BLaER1 treated with 17β-estradiol and CSF1 and Interleukin-3, amounts not matched to agents 10 nM and 100 nM (cell line): Measurements from ENCODE around the gene CDK5.
"Not testable (repeated sequence)": the region's sequence is repeated elsewhere in the genome, so short reads cannot be mapped to it uniquely, and the experiment has no call there.

Source experiments
- H3K27ac ChIP-seq, 11 experiments: shearing (Covaris generic); formaldehyde crosslinking; 2 replicates each; pipeline ENCODE4 v1.8.1; 2022
- H3K27me3 ChIP-seq, 11 experiments: shearing (Covaris generic); formaldehyde crosslinking; 2 replicates each; pipeline ENCODE4 v1.8.1; 2022
- H3K36me3 ChIP-seq, 11 experiments: shearing (Covaris generic); formaldehyde crosslinking; 2 replicates each; pipeline ENCODE4 v1.8.1; 2022
- H3K4me1 ChIP-seq, 10 experiments: shearing (Covaris generic); formaldehyde crosslinking; 2 replicates each; pipeline ENCODE4 v1.8.1; 2022
- H3K4me2 ChIP-seq, 11 experiments: shearing (Covaris generic); formaldehyde crosslinking; 2 replicates each; pipeline ENCODE4 v1.8.1; 2022
- H3K4me3 ChIP-seq, 10 experiments: shearing (Covaris generic); formaldehyde crosslinking; 2 replicates each; pipeline ENCODE4 v1.8.1; 2022
- H3K9ac ChIP-seq, 11 experiments: shearing (Covaris generic); formaldehyde crosslinking; 2 replicates each; pipeline ENCODE4 v1.8.1; 2022
- H3K9me3 ChIP-seq, 11 experiments: shearing (Covaris generic); formaldehyde crosslinking; replicated peaks in 1 of 11; 2 replicates each; pipeline ENCODE4 v1.8.1; 2022
- H4K20me1 ChIP-seq, 11 experiments: shearing (Covaris generic); formaldehyde crosslinking; 2 replicates each; pipeline ENCODE4 v1.8.1; 2022
- Cebpa-rat ChIP-seq, 11 experiments: shearing (Covaris generic); IDR thresholded peaks; 2 replicates each; pipeline ENCODE4 v1.8.1; 2022

Gene CDK5

GRCh38 chr7:151012031-151012692, 45.5 kb downstream of the CDK5 start:
- peak overlapping the region; percentile 47 to 95 (median 67) for H3K4me2 ChIP-seq
- no peaks in the 10 kb centered on the region; a peak in 1 of 22 replicates for H4K20me1 ChIP-seq
- no peaks in the 10 kb centered on the region for H3K9me3 ChIP-seq
- H3K27ac ChIP-seq, result no peak overlapping the region
- H3K4me3 ChIP-seq, result 0 out of 20 replicates have a peak overlapping the region, but pooled peaks of 1 of the 10 experiments have one; percentile 0
- no peaks in the 10 kb centered on the region; a peak in 1 of 22 replicates for H3K36me3 ChIP-seq
- no peak for TF ChIP-seq Cebpa-rat (IDR thresholded peaks at IDR 0.05)
- peaks cover 0 to 15% (median 4%) of the 10 kb centered on the region in 11 experiments; a peak in 12 of 22 replicates for H3K27me3 ChIP-seq
- 0 out of 22 replicates have a peak overlapping the region, but pooled peaks of 1 of the 11 experiments have one; percentile 7 for H3K9ac ChIP-seq
- H3K4me1 ChIP-seq, result peaks cover 71 to 96% (median 90%) of the 10 kb centered on the region in 10 experiments

- H3K27ac ChIP-seq, result 0 out of 22 replicates have a peak overlapping the region, but pooled peaks of 1 of the 11 experiments have one; percentile 14
- H3K4me3 ChIP-seq, H3K9ac ChIP-seq, H3K9me3 ChIP-seq, H3K36me3 ChIP-seq, H4K20me1 ChIP-seq: not testable (repeated sequence)
- peaks cover 72 to 96% (median 90%) of the 10 kb centered on the region in 10 experiments for H3K4me1 ChIP-seq
- H3K27me3 ChIP-seq, result peaks cover 0 to 12% (median 1%) of the 10 kb centered on the region in 11 experiments; a peak in 11 of 22 replicates
- H3K4me2 ChIP-seq, result peak overlapping the region in 8 of 11 experiments; percentile 14 to 95 (median 67); a peak in 15 of 22 replicates
Measured at GRCh38 chr7:151011616-151012015, 46.1 kb downstream of the CDK5 start.

DNA sequence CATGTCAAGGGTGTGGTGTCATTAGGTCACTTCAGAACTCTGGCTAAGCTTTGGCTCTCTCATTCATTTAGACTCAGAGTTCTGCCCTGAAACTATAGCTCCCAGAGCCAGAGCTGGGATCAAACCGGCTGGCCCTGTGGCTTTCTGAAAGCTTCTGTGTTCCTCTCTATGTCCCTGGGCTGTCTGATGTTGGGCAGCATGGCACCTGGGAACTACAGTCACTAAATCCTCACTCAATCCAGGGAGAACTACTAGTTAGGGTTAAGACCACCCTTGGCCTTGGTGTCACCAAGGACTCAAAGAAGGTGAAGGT, 46.6 kb downstream of the CDK5 start:
- Histone ChIP-seq H3K27ac (peak overlapping the region in 10 of 11 experiments; percentile 40 to 76 (median 60); a peak in 15 of 22 replicates), H3K4me3 (peak overlapping the region in 6 of 10 experiments; percentile 2 to 50 (median 32); a peak in 6 of 20 replicates), H3K9ac (peak overlapping the region in 9 of 11 experiments; percentile 25 to 60 (median 56); a peak in 14 of 22 replicates), H3K4me1 (peaks cover 78 to 98% (median 91%) of the 10 kb centered on the region in 10 experiments), H4K20me1 (no peaks in the 10 kb centered on the region), H3K36me3 (no peaks in the 10 kb centered on the region; a peak in 1 of 22 replicates), H3K9me3 (no peaks in the 10 kb centered on the region), H3K27me3 (peaks cover 0 to 12% (median 0%) of the 10 kb centered on the region in 11 experiments; a peak in 9 of 22 replicates), H3K4me2 (peak overlapping the region; percentile 79 to 98 (median 92))
- no peak for TF ChIP-seq Cebpa-rat (IDR thresholded peaks at IDR 0.05)

DNA sequence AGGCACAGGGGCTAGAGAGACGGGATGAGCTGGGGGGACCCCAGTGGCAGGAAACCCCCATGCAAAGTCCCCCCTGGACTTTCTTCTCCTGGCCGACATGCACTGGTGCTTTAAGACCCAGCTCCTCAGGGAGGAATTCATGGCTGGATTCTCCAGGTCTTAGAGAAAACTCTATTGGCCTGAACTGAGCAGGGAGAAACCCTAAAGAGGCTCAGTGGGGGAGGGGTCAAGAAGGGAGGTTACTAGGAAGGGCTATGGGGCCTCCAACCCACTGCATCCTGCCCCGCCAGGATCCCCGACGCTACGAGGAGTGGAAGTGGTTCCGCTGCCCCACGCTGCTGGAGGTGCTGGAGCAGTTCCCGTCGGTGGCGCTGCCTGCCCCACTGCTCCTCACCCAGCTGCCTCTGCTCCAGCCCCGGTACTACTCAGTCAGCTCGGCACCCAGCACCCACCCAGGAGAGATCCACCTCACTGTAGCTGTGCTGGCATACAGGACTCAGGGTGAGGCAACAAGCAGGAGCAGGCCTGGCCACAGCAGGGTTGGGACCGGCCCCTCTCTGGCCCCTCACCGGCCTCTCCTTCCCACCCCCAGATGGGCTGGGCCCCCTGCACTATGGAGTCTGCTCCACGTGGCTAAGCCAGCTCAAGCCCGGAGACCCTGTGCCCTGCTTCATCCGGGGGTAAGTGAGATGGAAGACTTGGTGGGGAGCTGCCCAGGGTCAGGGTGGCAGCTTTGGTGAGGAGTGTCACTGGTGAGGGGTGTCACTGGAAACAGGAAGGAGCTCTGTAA, 47.2 kb downstream of the CDK5 start:
- peak overlapping the region in 6 of 10 experiments; percentile 2 to 50 (median 32); a peak in 8 of 20 replicates for H3K4me3 ChIP-seq
- peaks cover 0 to 12% (median 0%) of the 10 kb centered on the region in 11 experiments; a peak in 9 of 22 replicates for H3K27me3 ChIP-seq
- H3K36me3 ChIP-seq, result no peaks in the 10 kb centered on the region
- no peaks in the 10 kb centered on the region for H3K9me3 ChIP-seq
- peak overlapping the region in 10 of 11 experiments; percentile 40 to 76 (median 60); a peak in 20 of 22 replicates for H3K27ac ChIP-seq
- H3K4me2 ChIP-seq, result peak overlapping the region; percentile 79 to 98 (median 92)
- peak overlapping the region; percentile 9 to 60 (median 48); a peak in 18 of 22 replicates for H3K9ac ChIP-seq
- no peak for TF ChIP-seq Cebpa-rat (IDR thresholded peaks at IDR 0.05)
- H3K4me1 ChIP-seq, result peaks cover 78 to 100% (median 96%) of the 10 kb centered on the region in 10 experiments
- no peaks in the 10 kb centered on the region for H4K20me1 ChIP-seq

DNA sequence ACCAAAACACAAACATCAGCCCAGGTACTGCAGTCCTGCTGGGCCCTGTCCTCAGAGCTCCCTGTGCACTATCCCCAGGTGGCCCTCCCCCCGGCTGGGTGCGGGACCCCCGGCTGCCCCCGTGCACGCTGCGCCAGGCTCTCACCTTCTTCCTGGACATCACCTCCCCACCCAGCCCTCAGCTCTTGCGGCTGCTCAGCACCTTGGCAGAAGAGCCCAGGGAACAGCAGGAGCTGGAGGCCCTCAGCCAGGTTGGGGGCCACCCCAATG, 47.7 kb downstream of the CDK5 start:
- no peaks in the 10 kb centered on the region for H3K9me3 ChIP-seq
- H3K36me3 ChIP-seq, result no peaks in the 10 kb centered on the region
- H3K27ac ChIP-seq, result peak overlapping the region in 8 of 11 experiments; percentile 42 to 76 (median 60); a peak in 11 of 22 replicates
- TF ChIP-seq Cebpa-rat (IDR thresholded peaks at IDR 0.05), result no peak
- H4K20me1 ChIP-seq, result no peaks in the 10 kb centered on the region
- peak overlapping the region in 3 of 10 experiments; percentile 2 to 50 (median 41); a peak in 3 of 20 replicates for H3K4me3 ChIP-seq
- H3K27me3 ChIP-seq, result peaks cover 0 to 12% (median 0%) of the 10 kb centered on the region in 11 experiments; a peak in 9 of 22 replicates
- peaks cover 74 to 100% (median 97%) of the 10 kb centered on the region in 10 experiments for H3K4me1 ChIP-seq
- H3K4me2 ChIP-seq, result peak overlapping the region; percentile 79 to 98 (median 92)
- peak overlapping the region in 10 of 11 experiments; percentile 9 to 60 (median 52); a peak in 16 of 22 replicates for H3K9ac ChIP-seq

- H3K9ac ChIP-seq, result peak overlapping the region in 7 of 11 experiments; percentile 25 to 71 (median 56); a peak in 9 of 22 replicates
Measured at GRCh38 chr7:151009327-151010036, 48.2 kb downstream of the CDK5 start.

GRCh38 chr7:151008511-151009323, 49.0 kb downstream of the CDK5 start:
- Histone ChIP-seq H3K27me3 (peaks cover 0 to 5% (median 0%) of the 10 kb centered on the region in 11 experiments; a peak in 7 of 22 replicates), H3K27ac (peak overlapping the region in 10 of 11 experiments; percentile 21 to 78 (median 62); a peak in 17 of 22 replicates), H3K36me3 (0 out of 22 replicates have a peak, but pooled peaks cover 0 to under 1% (median 0%) of the 10 kb centered on the region in 11 experiments), H3K4me2 (peak overlapping the region; percentile 85 to 98 (median 92)), H3K9ac (peak overlapping the region in 9 of 11 experiments; percentile 41 to 74 (median 62); a peak in 17 of 22 replicates), H3K9me3 (no peaks in the 10 kb centered on the region), H3K4me3 (peak overlapping the region; percentile 31 to 62 (median 48)), H3K4me1 (peaks cover 72 to 91% (median 88%) of the 10 kb centered on the region in 10 experiments), H4K20me1 (no peaks in the 10 kb centered on the region)
- TF ChIP-seq Cebpa-rat (IDR thresholded peaks at IDR 0.05), result no peak

More at GRCh38 chr7:151009327-151010036, 48.2 kb downstream of the CDK5 start:
- Histone ChIP-seq H3K9me3 (no peaks in the 10 kb centered on the region), H4K20me1 (no peaks in the 10 kb centered on the region), H3K4me1 (peaks cover 72 to 99% (median 96%) of the 10 kb centered on the region in 10 experiments), H3K36me3 (no peaks in the 10 kb centered on the region), H3K27me3 (peaks cover 0 to 12% (median 0%) of the 10 kb centered on the region in 11 experiments; a peak in 9 of 22 replicates), H3K27ac (peak overlapping the region in 4 of 11 experiments; percentile 59 to 69 (median 60); a peak in 9 of 22 replicates), H3K4me3 (peak overlapping the region in 1 of 10 experiments; percentile 41; a peak in 1 of 20 replicates), H3K4me2 (peak overlapping the region; percentile 79 to 98 (median 92))
- TF ChIP-seq Cebpa-rat (IDR thresholded peaks at IDR 0.05), result no peak
